GM21360 (cell line): ENCODE data around the gene DDX28.
"Not testable (repeated sequence)": the region's sequence is repeated elsewhere in the genome, so short reads cannot be mapped to it uniquely, and the experiment has no call there.

Experiments
- ATAC-seq: cut with Tn5 transposase; IDR thresholded peaks from one replicate; pipeline ENCODE4 v1.9.1; 2021; ENCODE audit warnings: mild to moderate bottlenecking, moderate library complexity; ENCODE audit not compliant: unreplicated experiment

Gene DDX28

DNA sequence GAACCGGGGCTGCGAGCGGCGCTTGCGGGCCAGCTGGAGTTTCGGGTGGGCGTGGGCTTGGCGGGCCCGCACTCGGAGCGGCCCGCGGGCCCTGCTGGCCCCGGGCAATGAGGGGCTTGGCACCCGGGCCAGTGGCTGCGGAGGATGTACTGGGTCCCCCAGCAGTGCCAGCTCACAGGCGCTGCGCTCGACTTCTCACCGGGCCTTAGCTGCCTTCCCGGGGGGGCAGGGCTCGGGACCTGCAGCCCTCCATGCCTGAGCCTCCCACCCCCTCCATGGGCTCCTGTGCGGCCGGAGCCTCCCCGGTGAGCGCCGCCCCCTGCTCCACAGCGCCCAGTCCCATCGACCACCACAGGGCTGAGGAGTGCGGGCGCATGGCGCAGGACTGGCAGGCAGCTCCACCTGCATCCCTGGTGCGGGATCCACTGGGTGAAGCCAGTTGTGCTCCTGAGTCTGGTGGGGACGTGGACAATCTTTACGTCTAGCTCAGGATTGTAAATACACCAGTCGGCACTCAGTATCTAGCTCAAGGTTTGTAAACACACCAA is 24.7 kb downstream of the DDX28 start:
- not testable (repeated sequence) for ATAC-seq

DNA sequence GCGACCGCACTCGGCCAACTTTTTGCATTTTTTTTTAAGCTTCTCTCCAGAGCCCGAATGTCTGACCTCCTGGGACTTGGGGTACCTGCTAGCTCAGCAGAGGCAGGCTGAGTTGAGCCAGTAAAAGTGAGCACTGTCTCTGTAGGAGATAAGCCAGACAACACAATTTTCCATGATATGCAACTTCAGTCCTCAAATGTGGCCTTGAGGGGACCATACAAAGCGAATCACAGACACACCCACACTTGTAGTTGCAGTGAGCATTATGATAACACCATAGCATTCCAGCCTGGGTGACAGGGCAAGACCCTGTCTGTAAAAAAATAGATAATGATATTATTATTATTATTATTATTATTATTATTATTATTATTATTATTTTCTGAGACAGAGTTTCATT is 26.4 kb downstream of the DDX28 start:
- ATAC-seq, result no peak

DNA sequence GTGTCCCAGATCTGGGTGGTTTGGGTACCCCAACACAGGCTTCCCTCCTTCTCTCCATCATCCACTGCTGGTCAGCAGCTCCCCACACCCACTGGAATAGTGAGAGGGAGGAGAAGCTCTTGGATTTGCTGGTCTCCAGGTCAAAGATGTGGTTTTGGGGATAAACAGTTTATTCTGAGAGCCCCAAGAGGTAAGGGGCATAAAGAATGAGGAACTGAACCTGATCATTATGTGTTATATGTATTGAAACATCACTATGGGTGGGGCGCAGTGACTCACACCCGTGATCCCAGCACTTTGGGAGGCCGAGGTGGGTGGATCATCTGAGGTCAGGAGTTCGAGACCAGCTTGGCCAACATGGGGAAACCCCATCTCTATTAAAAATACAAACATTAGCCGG is 27.6 kb downstream of the DDX28 start:
- no peak for ATAC-seq

DNA sequence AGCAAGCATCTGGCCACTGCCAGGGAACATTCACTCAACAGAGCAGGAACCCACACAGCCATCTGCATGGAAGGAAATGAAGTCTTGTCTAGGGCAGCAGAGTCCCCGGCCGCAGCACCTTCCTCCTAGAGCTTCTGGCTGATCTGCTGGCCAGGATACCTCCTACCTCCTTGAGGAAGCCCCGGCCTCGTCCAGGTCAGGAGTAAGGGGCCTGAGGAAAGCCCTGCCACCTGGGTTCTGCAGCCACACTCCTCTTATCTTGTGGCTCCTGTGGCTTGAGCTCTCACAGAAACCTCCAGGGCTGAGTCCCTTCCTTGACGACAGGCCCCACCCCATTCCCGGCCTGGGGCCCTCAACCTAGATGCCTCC is 29.0 kb downstream of the DDX28 start:
- not testable (repeated sequence) for ATAC-seq

DNA sequence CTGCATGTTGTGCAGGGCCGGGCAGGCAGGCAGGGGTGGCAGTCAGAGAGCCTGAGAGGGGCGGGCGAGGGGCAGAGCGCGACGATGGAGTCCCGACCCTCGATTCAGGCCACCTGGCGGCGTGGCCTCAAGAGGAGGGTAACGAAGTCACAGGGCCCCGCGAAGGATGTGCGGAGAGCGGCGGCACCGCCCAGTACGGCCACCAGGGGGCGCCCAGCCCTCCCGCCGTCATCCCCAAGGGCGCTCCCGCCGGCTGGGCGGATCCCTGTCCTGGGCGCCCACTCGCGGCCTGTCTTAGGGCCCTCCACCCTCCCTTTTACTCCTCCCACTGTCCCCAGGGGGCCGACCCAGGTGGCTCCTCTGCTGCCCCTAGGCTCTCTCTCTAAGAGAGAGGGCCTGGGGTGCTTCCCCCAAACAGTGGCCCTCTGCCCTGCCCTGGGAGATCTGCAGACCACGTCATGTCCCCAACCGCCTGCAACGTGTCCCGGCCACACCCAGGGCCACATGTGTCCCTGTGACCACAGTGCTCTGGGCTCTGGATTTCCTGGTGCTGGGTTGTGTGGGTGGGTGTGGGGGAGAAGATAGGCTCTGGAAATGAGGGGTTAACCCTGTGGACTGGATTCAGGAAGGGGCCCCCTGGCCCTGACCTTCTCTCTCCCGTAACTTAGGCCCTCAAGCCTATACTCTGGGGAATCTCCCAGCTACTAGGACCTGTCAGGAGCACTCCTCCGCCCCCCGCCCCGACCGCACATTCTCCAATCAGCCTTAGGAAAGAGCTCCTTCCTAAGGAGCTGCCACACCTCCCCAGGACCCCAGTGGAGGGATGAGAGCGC is 29.6 kb downstream of the DDX28 start:
- ATAC-seq, result peak; percentile 72

DNA sequence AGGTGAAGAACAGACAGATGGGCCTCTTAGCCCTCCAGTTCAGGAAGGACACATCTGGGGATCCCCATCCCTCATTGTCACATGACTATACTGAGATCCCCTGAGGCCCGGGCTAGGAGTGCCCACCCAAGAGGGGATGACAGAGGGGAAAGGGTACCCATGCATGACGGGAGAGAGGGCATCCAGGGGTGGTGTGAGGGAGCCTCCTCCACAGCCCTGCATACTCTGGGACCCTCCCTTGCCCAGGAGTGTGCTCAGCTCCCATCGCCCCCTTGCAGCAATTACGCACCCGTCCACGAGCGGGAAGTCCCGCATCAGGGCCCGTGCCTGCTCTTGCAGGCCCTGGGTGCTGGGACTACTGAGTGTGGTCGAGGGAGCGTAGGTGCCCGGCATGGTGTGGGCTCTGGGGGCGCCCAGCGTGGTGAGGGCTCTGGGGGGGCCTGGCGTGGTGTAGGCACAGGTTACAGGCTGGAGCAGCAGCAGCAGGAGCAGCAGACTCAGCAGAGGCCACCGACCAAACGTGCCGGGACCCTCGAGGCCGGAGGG is 30.3 kb downstream of the DDX28 start:
- ATAC-seq, result no peak

DNA sequence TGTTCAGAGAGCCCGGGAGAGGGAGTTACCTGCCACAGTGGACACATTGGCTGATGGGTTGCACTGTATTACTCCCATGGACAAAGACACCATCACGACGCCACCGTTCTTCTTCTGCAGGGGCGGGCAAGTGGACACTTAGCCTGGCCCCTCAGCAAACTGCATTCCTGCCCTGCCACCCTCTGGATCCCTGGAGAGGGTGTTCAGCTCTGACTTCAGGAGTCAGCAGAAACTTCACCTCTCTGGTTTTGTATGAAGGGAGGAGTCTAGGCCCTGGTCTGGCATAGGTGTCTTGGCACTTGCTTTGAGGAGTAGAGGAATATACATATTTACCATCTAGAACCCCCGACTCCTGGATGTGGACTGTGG is 33.0 kb downstream of the DDX28 start:
- no peak for ATAC-seq

DNA sequence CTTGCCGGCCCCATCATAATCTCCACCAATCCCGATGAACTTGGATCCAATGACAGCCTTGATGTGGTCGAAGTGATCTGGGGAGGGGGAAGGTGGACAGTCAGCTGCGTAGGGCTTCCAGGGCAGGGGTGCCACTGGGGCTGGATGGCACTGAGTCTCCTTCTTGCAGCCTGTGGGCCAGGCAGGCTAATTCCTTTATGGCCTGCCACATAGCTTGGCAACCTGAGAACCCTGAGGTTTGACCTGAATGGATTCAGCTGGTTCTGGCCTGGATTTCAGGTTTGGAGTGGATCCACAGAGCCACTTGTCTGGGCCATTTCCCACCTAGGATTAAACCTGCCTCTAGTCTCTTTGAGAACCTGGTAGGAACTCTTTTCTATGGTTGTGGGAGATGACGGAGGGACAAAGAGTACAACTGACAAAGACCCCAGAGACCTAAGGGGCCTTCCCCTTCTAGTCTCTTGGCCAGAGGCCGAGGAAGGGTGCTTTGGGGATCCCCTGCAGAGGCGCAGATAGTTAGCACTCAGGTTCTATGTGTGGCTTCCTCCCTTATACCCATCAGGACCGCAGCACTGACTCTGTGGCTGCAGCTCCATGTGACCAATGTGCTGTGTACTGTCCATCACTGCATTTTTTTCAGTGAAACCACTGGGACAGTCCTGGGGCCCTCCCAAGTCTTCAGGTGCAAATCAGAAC is 33.6 kb downstream of the DDX28 start:
- no peak for ATAC-seq

DNA sequence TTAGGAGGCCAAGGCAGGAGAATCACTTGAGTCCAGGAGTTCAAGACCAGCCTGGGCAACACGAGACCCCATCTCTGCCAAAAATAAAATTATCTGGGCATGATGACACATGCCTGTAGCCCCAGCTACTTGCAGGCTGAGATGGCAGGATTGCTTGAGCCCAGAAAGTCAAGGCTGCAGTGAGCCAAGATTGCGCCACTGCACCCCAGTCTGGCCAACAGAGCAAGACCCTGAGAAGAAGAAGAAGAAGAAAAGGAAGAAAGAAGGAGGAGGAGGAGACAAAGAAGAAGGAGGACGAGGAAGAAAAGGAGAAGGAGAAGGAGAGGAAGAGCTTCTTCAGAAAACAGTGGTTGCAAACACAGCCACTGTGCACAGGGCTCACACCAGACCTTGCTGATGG is 34.4 kb downstream of the DDX28 start:
- no peak for ATAC-seq

DNA sequence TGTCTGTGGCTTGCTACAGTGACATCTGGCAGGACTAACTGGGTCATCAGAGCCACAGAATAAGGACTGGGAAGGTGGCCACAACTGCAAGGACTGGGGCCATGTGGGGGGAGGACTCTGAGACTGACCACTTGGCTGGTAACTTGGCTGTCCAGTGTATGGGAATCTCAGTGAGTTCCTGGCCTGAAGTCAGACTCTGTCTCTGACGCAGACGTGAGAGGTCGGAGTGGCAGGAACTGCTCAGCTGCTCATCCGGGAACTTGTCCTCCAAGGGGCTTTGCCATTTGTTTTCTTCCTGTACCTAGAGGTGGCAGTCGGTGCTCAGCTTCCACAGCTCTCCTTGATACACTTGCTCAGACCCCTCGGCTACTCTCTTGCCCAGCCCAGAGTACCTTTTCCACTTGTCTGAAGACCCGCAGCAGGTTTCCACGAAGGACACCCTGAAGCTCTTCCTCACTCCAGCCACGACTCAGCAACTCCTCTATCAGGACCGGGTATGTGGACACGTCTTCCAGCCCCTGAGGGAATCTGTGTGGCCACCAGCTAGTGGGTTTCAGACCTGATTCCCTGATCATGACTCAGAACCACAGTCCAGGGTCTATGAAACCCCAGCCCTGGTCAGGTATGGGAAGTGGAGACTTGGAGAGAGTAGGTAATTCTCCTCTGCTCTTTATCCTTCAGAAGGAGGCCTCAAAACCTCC is 35.4 kb downstream of the DDX28 start:
- ATAC-seq, result no peak

DNA sequence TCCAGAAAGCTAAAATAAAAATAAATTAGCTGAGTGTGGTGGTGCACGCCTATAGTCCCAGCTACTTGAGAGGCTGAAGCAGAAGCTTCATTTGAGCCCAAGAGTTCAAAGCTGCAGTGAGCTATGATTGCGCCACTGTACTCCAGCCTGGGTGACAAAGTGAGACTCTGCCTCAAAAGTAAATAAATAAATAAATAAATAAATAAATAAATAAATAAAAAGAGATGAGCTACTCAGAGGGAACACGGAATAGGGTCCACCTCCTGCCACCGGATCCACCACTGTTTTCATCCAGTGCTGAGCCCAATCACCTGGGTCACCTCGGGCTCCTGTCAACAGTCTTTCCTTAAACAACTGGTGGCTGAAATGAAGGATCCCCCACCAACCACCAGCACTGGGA is 36.1 kb downstream of the DDX28 start:
- ATAC-seq, result no peak

DNA sequence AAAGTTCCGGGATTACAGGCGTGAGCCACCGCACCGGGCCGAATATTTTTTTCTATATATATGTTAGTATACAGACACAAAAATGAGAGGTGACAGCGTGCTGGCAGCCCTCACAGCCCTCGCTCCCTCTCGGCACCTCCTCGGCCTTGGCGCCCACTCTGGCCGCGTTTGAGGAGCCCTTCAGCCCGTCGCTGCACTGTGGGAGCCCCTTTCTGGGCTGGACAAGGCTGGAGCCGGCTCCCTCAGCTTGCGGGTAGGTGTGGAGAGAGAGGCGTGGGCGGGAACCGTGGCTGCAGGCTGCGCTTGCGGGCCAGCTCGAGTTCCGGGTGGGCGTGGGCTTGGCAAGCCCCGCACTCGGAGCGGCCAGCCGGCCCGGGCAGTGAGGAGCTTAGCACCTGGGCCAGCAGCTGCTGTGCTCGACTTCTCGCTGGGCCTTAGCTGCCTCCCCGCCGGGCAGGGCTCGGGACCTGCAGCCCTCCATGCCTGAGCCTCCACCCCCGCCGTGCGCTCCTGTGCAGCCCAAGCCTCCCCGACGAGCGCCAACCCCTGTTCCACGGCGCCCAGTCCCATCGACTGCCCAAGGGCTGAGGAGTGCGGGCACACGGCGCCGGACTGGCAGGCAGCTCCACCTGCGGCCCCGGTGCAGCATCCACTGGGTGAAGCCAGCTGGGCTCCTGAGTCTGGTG is 40.9 kb downstream of the DDX28 start:
- no peak for ATAC-seq

DNA sequence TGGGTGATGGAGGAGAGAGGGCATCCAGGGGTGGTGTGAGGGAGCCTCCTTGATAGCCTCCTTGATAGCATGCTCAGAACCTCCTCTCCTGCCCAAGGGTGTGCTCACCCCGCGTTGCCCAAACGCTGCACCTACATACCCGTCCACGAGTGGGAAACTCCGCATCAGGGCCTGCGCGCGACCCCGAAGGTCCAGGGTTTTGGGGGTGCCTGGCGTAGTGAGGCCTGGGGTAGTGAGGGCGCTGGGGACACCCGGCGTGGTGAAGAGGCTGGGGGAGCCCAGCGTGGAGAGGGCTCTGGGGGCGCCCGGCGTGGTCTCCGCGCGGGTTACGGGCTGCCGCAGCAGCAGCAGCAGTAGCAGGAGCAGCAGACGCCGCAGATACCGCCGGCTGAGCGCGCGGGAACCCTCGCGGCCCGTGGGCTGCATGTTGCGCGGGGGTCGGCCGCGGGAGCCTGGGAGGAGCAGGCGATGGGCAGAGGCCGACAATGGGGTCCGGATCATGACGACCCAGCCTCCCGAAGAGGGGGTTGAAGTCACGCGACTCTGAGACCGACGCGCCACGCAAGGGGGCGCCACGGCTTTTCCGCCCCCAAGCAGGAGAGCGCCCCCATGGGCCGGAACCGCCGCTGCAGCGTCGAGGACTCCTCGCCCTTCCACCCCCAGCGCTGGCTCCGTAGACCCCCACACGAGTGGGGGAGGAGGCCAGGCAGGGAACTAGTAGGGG is 42.9 kb downstream of the DDX28 start, which contains the start of gene DPEP3:
TSS of gene DPEP3 (minus strand) at position 545 of the 724 bp plus-strand sequence. CDS start at position 426, 119 bp downstream.
- no peak for ATAC-seq

DNA sequence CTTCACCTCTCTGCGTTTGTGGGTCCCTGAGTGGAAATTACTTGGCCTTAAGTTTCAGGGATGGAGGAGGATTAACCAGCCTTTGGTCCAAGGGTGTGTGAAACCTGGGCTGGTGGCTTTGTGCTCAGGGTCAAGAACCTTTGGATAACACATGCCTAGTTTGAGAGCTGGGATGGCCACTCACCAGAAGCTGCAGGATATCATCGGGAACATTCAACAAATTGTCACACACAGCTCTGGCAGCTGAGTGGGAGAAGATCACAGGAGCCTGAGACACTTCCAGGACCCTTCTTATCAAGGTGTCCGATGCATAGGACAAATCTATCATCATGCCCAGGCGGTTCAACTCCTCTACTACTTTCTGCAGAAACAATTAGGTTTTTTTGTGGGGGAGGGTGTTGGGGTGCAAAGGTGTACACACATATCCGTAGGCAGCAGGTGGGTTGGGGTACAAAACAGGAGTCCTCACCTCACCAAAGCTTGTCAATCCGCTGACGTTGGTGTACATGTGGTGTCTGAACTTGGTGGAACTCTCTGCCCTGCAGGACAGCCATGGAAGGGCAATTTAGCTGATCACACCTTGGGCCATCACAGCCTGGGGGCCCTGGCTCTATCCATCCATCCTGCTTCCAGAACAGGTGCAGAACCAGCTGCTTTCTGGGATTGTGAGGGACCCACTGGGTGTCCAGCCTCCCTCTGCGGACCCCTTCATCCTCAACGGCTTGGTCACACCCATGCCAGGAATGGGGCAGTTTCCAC is 45.4 kb downstream of the DDX28 start:
- ATAC-seq, result no peak

DNA sequence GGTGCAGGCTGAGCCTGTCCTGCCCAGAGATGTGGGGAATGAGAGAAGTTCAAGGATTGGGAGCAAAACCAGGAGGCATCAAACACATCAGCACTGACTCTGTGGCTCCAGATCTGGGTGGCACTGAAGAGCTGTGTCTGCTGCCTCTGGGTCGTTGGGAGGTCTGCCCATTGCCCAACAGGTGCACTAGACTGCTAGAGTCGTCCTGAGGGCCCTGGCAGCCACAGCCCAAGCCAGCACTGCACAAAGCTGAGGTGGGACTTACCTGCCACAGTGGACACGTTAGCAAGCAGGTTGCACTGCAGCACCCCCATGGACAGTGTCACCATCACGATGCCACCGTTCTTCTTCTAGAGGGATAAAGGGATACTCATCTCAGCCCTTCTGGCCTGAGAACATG is 46.0 kb downstream of the DDX28 start:
- ATAC-seq, result no peak

DNA sequence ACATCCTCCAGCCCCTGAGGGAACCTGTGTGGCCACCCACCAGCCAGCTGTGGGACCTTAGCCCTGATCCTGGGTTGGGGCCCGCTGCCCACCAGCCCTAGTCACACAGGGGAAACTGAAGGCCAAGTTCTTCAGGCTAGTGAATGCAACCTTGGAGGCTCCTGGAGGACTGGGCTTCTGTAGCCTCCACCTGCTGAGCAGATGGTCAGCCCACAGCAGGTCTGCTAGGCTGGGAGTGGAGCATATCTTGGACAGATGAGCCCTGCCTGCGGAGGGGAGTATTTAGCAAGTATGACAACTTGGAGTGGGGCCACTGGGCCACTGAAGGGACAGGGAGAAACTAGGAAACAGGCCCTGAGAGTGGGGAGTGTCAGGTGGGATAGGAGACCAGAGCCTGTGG is 46.8 kb downstream of the DDX28 start:
- no peak for ATAC-seq

DNA sequence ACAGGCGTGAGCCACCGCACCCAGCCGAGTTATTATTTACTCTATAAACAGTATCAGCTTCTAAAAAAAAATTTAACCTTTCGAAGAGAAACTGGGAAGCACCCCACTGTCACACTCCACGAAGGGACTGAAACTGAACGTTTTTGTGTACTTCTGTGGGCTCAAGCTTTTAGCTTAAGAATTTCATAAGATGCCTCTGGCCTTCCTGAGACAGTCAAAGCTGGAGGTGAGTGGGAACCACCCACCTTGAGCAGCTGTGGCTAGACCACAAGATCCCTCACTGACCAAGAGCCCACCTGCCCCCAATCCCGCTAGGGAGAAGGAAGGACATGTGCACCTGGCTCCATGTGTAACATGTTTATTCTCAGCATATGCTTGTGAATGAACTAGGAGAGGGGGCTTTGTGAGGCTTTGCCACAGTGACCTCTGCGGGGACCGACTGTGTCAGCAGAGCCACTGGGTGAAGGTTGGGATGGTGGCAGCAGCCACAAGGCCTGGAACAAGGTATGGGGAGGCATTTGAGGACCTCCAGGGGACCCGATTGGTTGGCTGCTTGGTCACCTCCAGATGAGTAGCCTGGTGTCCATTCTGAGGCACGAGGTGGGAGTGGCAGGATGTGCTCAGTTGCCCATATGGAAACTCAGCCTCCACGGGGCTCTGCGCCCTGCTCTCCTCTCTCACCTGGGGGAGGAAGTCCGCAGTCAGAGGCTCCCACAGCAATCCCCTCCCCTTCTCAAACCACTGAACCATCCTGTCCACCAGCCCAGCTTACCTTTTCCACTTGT is 47.5 kb downstream of the DDX28 start:
- ATAC-seq, result no peak

DNA sequence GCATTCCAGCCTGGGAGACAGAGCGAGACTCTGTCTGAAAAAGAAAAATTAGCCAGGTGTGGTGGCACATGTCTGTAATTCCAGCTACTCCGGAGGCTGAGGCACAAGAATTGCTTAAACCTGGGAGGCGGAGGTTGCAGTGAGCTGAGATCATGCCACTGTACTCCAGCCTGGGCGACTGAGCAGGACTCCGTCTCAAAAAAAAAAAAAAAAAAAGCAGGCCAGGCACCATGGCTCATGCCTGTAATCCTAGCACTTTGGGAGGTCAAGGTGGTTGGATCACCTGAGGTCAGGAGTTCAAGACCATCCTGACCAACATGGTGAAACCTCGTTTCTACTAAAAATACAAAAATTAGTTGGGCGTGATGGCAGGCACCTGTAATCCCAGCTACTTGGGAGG is 50.7 kb downstream of the DDX28 start:
- ATAC-seq, result not testable (repeated sequence)
